ENCODE results near the gene YIPF2.
"Not testable (repeated sequence)": the region's sequence is repeated elsewhere in the genome, so short reads cannot be mapped to it uniquely, and the experiment has no call there.

Gene YIPF2

GRCh38 chr19:10943412-10943811 lies 15.0 kb upstream of the YIPF2 start:
- FAIRE-seq = not testable (repeated sequence)

GRCh38 chr19:10941649-10942048 lies 13.2 kb upstream of the YIPF2 start:
- FAIRE-seq = not testable (repeated sequence)

More at GRCh38 chr19:10943412-10943811, 15.0 kb upstream of the YIPF2 start:
- not testable (repeated sequence) for DNase-seq (ENCODE audit: insufficient read length, low spot score)

DNA sequence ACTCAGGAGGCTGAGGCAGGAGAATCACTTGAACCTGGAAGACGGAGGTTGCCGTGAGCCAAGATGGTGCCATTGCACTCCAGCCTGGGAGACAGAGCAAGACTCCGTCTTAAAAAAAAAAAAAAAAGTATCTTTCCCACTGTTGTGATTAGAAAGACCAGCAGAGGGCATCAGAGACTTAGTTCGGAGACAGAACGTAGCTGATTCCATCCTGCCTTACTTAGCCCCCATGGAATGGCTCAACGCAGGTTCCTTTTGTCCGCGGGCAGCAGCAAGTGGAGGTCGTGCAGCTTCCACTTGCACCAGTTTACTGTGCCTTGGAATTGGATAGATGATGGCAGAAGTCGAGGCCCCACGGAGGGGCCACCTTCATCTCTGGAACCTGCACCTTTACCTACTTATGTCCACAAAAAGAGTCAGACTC lies 8.2 kb upstream of the YIPF2 start:
- DNase-seq (ENCODE audit: insufficient read length, low spot score) (peak; percentile 87), FAIRE-seq (no peak)

More at GRCh38 chr19:10941649-10942048, 13.2 kb upstream of the YIPF2 start:
- not testable (repeated sequence) for DNase-seq (ENCODE audit: insufficient read length, low spot score)

DNA sequence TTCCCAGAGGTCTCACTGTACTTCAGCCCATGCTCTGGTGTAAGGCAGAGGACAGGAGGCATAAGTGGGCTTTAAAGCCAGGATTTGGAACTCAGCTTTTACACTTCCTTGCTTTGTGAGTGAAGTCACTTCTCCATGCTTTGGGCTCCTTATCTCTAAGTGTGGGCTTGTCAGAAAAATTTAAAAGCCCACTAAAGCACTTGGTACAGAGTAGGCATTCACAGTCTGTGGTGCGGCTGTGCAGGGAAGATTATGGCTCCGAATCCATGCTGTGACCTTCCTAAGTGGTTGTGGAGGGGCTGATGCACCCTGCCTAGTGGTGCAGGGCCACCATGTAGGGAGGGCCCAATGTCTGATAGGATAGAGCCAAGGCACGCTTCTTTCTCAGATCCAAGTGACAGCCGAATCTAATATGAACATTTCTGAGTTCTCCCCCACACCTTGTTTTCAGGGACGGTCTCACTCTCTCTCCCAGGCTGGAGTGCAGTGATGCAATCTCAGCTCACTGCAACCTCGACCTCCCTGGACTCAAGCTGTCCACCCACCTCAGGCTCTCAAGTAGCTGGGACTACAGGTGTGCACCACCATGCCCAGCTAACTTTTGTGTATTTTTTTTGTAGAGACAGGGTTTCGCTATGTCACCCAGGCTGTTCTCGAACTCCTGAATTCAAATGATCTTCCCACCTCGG lies 7.1 kb upstream of the YIPF2 start:
- DNase-seq (ENCODE audit: insufficient read length, low spot score) = no peak
- FAIRE-seq = no peak

- no peak for FAIRE-seq
- DNase-seq (ENCODE audit: insufficient read length, low spot score) = no peak
Measured at GRCh38 chr19:10929402-10929794, 959 bp upstream of the YIPF2 start.

DNA sequence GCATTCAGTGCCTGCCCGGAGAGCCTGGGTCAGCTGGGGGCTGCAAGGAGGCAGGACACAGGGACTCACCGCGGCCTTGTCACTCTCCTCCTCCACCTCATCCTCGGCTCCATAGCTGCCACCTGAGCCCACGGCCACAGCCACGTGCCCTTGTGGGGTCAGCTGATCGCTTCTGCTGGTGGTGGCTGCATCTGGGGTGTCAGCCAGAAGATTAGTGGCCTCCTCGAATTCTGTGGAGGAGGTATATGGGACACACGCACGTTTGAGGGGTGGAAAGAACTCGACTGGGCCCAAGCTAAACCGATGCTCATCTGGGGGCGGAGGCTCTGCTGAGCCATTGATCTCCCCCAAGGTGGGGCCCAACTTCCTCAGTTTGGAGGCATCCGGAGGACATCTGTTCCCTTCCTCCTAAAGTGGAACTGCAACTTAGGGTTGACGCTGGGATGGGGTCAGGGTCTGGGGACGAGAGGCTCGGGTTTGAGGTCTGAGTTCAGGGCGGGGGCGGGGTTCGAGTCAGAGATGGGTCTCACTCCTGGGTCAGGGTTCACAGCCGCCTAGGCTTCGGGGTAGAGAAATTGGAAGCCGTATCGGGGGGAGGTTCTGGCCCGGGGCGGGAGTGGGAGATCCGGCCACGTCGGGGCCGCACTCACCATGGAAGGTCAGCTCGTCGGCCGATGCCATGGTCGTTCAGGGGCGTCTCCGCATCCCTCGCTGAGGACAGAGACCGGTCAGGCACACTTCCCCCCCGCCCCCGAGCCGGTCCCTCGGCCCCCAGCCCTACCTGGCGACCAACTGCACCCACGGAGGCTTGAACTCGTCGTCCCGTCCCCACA lies 493 bp downstream of the YIPF2 start:
- FAIRE-seq = no peak
- DNase-seq (ENCODE audit: insufficient read length, low spot score) = no peak

DNA sequence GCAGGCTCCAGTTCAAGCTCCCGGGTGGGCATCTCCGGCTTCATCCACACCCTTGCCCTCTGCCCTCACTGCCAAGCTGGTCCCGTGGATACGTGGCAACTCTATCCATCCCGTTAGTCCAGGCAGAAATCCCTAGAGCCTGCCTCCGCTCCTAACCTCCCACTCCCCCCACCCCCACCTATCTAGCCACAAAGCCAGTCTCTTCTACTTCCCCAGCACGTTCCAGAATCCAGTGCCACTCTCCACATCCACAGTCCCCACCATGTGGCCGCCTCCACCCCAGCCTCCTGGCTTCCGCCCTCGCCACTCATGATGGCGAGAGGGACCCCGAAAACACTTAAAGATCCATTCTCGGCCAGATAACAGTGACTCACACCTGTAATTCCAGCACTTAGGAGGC lies 3.8 kb downstream of the YIPF2 start:
- FAIRE-seq = no peak

GRCh38 chr19:10923260-10924112 lies 5.0 kb downstream of the YIPF2 start:
- FAIRE-seq = peak; percentile 23
- no peak for DNase-seq (ENCODE audit: insufficient read length, low spot score)

More for the DNA sequence above, 3.8 kb downstream of the YIPF2 start:
- DNase-seq (ENCODE audit: insufficient read length, low spot score) = no peak

- no peak for DNase-seq (ENCODE audit: insufficient read length, low spot score)
- no peak for FAIRE-seq
Measured at GRCh38 chr19:10922638-10923014, 5.8 kb downstream of the YIPF2 start.

DNA sequence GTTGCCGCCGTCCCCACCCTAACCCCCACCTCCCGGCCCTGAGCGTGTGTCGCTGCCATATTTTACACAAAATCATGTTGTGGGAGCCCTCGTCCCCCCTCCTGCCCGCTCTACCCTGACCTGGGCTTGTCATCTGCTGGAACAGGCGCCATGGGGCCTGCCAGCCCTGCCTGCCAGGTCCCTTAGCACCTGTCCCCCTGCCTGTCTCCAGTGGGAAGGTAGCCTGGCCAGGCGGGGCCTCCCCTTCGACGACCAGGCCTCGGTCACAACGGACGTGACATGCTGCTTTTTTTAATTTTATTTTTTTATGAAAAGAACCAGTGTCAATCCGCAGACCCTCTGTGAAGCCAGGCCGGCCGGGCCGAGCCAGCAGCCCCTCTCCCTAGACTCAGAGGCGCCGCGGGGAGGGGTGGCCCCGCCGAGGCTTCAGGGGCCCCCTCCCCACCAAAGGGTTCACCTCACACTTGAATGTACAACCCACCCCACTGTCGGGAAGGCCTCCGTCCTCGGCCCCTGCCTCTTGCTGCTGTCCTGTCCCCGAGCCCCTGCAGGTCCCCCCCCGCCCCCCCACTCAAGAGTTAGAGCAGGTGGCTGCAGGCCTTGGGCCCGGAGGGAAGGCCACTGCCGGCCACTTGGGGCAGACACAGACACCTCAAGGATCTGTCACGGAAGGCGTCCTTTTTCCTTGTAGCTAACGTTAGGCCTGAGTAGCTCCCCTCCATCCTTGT lies 6.4 kb downstream of the YIPF2 start:
- FAIRE-seq (no peak), DNase-seq (ENCODE audit: insufficient read length, low spot score) (no peak)

- no peak for DNase-seq (ENCODE audit: insufficient read length, low spot score)
- no peak for FAIRE-seq
Measured at GRCh38 chr19:10921199-10921909, 7.1 kb downstream of the YIPF2 start.

DNA sequence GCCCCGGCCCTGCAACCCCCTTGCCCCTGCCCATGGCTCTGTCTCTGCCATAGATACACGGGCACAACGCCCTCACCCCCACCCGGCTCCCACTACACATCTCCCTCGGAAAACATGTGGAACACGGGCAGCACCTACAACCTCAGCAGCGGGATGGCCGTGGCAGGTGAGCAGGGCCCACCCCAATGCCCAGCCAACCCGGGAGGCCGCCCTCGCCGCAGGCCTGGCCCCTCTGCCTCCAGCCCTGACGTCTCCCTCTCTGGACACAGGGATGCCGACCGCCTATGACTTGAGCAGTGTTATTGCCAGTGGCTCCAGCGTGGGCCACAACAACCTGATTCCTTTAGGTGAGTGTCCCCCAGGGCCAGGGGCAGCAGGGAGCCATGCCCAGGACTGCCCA lies 7.7 kb downstream of the YIPF2 start:
- FAIRE-seq = no peak
- no peak for DNase-seq (ENCODE audit: insufficient read length, low spot score)

DNA sequence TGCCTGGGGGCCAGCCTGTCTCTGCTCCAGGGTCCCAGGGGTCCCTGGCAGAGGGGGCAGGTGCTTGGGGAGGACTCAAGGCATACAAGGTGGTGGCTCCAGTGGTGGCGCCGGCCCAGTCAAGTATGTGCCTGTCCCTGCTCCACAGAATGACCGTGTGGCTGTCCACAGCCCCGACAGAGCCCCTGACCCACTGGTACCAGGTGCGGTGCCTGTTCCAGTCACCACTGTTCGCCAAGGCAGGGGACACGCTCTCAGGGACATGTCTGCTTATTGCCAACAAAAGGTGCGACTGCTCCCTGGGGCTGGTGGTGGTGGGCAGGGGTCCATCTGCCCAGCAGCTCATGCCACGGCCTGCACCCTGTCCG lies 8.2 kb downstream of the YIPF2 start:
- FAIRE-seq (no peak), DNase-seq (ENCODE audit: insufficient read length, low spot score) (no peak)

DNA sequence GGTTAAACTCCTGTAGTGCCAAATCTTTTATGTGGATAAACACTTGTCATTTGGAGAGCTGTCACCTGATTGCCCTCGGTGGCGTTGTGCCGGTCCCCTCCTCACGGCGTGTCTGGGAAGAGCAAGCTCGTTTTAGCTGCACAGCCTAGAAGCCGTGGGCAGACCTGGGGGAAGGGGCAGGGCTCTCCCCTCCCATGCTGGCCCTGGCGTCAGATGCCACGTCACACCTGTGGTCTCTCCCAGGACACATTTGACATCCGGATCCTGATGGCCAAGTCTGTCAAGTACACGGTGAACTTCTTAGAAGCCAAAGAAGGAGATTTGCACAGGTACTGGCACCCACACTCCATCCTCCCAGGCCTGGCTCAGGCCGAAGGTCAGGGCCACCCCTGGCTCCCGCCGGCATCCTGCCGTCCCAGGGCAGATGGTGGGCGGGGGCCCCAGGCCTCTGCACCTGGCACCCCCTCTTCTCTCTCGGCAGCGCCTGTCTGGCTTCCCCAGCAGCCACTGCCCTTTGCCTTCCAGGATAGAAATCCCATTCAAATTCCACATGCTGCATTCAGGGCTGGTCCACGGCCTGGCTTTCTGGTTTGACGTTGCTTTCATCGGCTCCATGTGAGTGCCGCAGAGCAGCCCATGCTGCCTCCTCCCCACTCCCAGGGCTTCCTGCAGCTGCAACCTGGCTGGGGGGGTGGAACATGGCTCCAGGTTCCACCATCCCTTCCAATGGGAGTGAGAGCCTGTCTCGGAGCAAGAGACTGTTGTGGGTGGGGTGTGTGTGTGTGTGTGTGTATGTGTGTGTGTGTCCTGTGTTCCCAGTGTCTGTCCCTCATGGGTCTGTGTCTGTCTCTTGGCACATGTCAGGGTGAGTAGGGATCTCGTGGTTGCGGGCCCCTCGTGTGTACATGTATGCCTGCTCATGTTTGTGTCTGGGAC lies 8.8 kb downstream of the YIPF2 start:
- DNase-seq (ENCODE audit: insufficient read length, low spot score) (no peak), FAIRE-seq (no peak)

DNA sequence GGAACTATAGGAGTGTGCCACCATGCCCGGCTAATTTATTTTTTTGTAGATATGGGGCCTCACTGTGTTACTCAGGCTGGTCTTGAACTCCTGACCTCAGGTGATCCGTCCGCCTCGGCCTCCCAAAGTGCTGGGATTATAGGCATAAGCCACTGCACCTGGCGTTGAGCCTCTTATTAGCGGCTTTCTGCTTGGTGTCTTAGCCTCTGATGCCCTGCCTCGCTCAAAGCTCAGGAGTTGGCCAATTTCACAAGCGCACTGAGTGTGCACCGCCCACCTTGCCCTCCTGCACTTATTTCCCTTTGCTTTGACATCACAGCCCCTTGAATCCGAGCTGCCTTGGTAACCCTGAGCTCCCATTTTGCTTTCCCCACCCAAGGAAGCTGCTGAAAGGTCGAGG lies 10.1 kb downstream of the YIPF2 start:
- DNase-seq (ENCODE audit: insufficient read length, low spot score) = no peak
- no peak for FAIRE-seq

- DNase-seq (ENCODE audit: insufficient read length, low spot score) = no peak
- no peak for FAIRE-seq
Measured at GRCh38 chr19:10916602-10917001, 11.8 kb downstream of the YIPF2 start.

DNA sequence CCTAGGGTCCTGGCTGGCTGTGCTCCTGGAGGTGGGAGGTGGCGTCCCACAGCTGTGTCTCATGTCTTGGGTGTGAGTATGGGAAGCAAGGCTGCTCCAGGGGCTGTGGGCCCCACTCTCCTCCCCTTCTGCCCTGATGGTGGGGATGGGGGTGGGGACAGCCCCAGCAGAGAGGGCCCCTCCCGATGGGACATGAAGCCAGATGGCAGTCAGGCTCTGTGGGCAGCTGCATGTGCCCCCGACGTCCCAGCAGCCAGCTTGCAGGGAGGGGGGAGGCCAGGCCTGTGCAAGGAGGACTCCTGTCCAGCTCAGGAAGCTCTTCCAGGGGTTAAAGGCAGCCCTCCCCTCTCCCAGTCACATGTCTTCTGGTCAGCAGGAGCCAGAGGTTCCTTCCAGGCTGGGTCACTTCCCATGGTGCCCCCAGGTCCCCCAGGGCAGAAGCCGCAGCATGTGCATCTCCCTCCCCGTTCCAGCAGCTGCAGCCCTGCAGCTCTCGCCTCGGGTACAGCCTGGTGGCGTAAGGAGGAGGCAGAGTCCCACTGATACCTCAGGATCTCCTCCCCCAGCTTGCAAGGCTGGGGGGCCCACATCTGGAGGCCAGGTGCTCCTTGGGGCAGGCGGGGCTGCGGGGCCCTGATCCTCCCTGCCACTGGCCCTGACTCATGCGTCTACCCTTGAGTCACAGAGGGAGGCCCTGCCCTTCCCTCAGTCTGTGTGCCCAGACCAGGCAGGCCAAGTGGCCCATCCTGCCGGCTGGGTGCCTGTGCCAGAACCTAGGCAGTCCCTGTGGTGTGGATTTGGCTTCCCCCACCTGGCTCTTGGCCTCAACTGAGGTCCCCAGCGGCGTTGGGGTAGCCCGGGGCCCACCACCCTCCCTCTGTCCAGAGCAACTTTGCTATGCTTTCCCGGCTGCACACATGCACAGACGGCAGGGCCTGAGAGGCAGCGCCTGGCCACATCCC lies 13.0 kb downstream of the YIPF2 start:
- DNase-seq (ENCODE audit: insufficient read length, low spot score) (peak; percentile 51), FAIRE-seq (peak; percentile 51)
